ENCODE measurements around the gene ENTPD8.

DNA sequence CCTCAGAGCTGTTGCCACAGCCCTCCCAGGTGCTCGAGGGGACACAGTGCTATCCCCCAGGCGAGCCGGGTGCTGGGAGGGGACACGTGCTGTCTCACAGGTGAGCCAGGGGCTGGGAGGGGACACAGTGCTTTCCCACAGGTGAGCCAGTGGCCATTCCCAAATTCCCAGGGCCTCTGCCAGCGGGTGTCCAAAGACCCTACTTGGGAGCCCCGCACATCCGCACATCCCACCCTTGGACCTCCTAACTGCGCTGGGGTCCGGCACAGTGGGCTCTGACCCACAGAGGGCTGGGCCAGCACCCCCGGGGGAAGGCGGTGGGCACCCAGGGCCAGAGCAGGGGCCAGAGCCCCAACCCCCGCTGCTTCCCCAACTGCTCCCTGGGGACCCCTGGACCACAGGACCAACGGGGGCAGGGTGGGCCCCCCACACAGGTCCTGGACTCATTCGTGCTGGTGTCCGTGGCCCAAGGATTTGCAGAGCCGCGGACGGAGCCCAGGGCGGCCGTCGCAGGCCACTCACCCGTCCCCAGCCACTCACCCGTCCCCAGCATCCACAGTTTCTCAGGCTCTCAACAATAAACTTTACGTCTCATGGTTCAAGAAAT lies 36.1 kb downstream of the ENTPD8 start:
- TF ChIP-seq PATZ1 (CRISPR knock-in tag; IDR thresholded peaks at IDR 0.05; ENCODE audit: borderline replicate concordance) = no peak
- no peak for TF ChIP-seq ZFP3 (CRISPR knock-in tag; IDR thresholded peaks at IDR 0.05)
- no peak for TF ChIP-seq OSR1 (CRISPR knock-in tag; IDR thresholded peaks at IDR 0.05)
- TF ChIP-seq TOX (CRISPR knock-in tag; IDR thresholded peaks at IDR 0.05; ENCODE audit: borderline replicate concordance) = no peak
- TF ChIP-seq ZFP30 (CRISPR knock-in tag; IDR thresholded peaks at IDR 0.05) = no peak
- TF ChIP-seq PPARA (CRISPR knock-in tag; IDR thresholded peaks at IDR 0.05; ENCODE audit: borderline replicate concordance) = no peak
- no peak for TF ChIP-seq ZNF8 (CRISPR knock-in tag; IDR thresholded peaks at IDR 0.05)
- TF ChIP-seq ZNF565 (CRISPR knock-in tag; conservative IDR thresholded peaks at IDR 0.05; ENCODE audit: low read depth) = no peak
- TF ChIP-seq RARB (CRISPR knock-in tag; IDR thresholded peaks at IDR 0.05) = no peak

All from SK-N-SH treated with all-trans-retinoic acid at 6 μM for 48 hours (cell line).